Bone marrow (tissue), 2 donors: ENCODE measurements around the gene SLC30A2.

ENCODE experiments used
- DNase-seq, 2 donors: peaks; one replicate each; lab custom pipeline; 2025; lab: John Stamatoyannopoulos, UW

The SLC30A2 gene

DNA sequence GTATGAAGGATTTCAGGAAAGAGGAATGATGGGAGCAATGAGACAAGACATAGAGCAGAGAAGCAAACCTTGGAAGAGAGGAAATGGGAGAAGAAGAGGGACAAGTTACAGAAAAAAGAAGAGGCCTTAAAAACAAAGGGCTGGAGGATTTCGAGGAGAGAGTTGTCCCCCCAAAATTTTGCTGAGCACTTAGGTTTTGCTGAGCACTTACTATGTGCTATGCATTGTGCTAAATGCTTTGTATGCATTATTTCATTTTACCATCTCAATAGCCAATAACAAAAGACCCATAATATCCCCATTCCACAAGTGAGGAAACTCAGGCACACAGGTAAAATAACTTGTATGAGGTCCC, 24.0 kb upstream of the SLC30A2 start:
- DNase-seq, result no peak

DNA sequence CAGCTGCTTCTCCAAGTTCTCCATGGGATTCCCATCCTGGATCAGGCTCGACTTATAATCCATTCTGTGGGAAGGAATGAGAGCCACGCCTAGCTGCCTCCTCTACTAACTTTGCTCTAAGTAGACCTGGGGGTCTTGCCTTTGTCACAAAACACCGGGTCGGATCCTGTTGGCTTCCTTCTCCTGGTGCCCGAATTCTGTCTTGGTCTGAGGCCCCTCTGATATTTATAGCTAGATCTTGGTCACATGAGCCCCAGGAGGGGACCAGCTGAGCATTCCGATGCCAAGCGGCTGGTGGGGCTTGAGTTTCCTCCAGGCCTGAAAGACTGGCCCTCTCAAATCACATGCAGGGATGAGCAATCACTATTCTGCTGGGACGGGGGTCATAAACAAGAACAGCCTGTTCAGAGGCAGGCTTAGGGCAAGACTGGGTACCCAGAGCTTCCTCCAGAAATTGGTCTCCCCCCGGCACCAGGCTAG, 21.6 kb upstream of the SLC30A2 start, which contains the start of gene TRIM63:
TRIM63 (minus strand) TSS at position 199 of the 480 bp plus-strand sequence; CDS start at position 63, 136 bp downstream.
- no peak for DNase-seq

DNA sequence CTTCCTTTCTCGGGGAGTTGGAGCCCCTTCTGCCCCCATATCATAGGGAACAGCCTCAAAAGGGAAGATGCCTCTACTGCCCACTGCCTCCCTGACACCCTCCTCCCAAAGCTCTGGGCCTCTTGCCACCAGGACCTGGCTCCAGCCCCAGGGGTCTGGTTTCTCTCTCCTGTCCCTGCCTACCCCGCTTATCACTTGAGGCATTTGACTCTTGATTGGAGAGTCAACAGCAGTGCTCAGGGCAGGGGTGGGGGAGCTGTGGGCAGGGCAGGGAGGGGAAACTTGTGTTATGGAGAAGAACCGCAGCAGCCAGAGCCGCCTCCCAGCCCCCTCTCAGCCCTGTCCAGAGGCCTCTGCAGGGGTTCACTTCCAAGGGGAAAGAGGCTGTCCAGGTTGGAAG, 20.9 kb upstream of the SLC30A2 start:
- DNase-seq, result no peak

DNA sequence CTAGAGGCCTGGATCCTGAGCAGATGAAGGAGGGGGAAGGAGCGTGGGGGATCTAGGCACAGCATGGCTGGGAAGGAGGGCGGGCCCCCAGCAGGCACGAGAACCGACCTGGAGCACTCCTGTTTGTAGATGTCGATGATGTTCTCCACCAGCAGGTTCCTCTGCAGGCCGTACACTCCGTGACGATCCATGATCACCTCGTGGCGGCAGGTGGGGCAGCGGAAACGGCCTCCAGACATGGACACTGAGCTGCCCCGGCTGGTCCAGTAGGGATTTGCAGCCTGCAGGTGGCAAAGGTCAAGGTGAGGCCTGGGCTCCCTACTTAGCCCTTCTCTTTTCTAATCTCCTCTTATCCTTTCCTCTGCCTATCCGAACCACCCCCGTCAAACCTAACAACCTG, 20.2 kb upstream of the SLC30A2 start:
- DNase-seq, result no peak

DNA sequence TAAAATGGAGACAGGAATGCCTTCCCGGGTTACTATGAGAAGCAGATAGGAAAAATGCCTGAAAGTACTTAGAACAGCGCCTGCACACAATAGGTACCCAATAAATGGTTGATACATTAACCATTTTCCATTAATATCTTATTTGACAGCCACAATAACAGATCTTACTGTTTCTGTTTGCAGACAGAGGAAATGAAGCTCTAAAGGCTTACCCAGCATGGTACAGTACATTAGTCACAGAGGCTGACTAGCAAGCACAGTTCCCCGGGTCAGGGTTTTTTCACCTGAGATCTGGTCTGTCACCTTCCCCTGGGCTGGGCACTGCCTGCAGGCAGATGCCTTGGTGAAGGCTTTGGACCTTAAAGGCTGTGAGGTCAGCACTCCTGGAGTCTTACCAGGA, 18.6 kb upstream of the SLC30A2 start:
- DNase-seq, result no peak

DNA sequence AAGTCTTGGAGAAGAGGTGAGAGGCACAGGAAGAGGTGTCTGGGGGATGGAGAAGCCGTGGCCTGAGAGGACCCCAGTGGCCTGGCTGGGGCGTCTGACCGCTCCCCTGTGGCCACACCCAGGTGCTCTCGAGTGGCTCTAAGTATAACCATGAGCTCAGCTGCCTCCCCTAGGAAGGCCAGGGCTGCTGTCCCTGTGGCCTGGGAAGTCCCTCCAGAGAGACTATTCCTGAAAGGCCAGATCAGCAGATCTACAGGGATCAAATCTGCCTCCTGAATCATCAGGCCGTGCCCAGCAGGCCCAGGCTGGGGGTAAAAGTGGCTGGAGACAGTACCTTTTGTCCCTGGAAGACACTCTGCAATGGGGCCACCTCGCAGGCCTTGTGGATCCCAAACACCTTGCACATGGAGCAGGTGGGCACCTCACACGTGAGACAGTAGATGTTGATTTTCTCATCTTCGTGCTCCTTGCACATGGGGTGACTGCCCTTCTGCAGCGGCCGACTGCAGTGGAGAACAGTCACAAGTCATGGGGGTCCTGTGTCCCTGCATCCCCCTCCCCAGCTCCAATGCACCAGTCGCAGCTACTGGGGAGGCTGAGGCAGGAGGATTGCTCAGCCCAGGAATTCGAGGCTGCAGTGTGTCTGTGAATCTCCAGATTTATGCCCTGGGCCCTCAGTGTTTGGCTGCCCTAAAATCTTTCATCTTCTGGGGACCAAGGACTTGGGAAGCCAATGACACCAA, 15.1 kb upstream of the SLC30A2 start:
- DNase-seq, result no peak

DNA sequence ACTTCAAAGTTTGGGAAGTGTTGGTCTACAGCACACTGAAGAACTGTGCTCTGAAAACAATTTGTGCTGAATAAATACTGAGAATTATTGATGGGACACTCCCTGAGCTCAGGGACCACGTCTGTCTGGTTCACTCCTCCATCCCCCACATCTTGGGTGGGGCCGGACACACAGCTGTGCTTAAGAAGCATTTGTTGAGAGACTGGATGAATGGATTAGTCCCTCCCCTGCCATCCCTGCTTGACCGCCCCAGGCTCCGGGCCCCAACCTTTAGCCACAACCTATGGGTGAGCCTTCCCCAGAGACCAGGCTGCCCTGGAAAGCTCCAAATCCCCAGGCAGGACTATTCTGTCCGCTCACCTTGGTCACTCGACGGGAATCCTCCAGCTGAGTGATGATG, 14.0 kb upstream of the SLC30A2 start:
- DNase-seq, result no peak

DNA sequence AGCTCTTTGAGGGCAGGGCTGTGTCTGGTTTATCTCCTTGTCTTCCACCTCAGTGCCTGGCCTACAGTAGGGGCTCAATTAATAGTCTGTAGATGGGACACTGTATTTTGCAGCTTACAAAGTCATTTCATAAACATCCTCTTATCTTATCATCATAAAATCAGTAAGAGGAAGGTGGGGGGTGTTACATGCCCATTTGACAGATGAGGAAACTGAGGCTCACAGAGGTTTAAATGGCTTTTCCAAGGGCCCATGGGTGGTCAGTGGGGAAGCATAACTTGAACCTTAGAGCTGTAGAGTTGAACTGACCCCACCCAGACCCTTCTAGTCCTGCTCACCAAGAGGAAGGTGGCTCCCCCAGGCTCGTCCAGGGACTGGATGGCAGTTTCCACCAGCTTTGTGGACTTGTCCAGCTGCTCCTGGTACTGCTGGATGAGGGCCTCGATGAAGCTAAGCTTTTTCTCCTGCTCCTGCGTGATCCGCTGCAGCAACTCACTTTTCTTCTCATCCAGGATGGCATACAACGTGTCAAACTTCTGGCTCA, 12.2 kb upstream of the SLC30A2 start:
- DNase-seq, result no peak

DNA sequence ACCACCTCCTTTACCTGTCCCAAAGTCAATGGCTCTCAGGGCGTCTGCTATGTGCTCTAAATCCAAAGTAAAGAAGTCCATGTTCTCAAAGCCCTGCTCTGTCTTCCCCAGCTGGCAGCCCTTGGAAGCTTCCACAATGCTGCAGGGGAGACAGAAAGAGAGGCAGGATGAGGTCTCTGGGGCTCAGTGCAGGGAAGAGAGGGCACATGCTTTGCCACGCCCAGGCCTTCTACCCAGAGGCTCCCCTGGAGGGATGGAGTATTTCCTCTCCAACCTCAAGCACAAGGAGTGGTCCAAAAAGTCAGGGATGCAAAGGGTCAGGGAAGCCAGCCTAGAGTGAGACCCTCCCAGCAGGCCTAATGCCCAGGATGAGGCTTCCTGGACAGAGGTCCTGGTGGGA, 11.3 kb upstream of the SLC30A2 start:
- DNase-seq, result no peak

DNA sequence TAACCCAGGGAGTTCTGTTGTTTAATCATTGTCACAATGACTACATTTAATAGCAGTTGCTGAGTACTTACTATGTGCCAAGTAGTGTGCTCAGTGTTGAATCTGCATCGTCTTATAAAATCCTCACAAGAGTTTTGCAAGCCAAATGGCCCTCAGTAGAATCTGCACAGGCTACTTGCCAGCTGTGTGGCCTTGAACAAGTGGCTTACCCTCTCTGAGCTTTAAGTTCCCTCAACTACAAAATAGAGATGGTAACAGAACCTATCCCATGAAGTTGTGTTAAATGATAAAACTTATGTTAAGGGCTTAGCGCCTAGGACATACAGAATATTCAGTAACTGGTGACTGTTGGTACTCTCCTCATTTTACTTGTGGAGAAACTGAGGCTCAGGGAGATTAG, 9.1 kb upstream of the SLC30A2 start:
- no peak for DNase-seq

DNA sequence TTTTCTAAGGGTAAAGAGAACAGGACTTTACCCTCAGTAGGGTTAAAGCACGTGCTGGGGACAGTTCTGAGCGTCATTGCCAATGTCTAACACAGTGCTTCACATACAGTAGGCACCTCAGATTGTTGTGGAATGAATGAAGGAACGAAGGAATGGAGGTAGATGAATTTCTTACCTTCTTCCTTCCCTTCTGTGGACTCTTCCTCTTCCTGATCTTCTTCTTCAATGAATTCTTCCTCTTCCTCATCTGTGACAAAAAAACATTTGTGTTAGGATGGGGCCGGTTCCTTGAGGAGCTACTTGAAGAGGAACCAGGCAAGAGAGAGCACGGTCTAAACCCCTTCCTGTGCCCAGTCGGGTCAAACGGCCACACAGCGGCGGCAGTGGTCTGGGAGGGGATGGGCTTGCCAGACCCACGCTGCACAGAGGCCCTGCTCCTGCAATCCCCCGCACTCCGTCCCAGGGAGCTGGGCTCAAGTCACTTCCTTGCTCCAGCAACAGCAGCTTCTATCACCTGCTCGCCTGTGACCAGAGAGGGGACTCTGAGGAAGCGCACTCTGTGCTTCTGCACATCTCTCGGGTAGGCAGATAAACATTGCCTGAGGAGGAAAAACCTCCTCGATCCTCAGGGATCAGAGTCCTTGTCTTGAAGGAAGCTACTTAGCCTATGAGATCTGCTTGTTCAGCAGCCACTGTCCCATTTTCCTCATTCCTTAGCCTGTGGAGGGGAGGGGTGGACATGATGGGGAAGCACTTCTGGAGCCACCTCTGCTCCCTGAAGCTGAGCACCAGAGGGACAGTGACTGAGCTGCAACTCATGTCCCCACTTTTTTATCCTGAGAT, 8.0 kb upstream of the SLC30A2 start:
- no peak for DNase-seq

DNA sequence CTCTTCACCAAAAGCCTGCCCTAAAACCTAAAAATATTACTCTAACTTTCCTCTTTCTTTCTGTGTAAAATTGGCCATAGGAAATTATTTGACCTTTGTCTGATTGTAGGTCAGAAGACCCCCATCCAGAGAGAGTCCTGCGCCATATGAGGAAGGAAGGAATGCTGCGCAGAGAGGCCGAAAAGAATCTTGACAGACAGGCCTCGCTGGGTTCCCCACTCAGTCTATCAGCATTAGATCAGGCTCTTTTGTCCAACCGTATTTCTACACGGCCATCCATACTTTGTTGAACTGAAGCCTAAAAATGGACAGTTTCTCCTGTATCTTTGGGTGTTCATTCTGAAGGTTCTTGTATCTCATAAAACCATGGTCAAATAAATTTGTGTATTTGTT, 4.3 kb upstream of the SLC30A2 start:
- DNase-seq, result no peak

DNA sequence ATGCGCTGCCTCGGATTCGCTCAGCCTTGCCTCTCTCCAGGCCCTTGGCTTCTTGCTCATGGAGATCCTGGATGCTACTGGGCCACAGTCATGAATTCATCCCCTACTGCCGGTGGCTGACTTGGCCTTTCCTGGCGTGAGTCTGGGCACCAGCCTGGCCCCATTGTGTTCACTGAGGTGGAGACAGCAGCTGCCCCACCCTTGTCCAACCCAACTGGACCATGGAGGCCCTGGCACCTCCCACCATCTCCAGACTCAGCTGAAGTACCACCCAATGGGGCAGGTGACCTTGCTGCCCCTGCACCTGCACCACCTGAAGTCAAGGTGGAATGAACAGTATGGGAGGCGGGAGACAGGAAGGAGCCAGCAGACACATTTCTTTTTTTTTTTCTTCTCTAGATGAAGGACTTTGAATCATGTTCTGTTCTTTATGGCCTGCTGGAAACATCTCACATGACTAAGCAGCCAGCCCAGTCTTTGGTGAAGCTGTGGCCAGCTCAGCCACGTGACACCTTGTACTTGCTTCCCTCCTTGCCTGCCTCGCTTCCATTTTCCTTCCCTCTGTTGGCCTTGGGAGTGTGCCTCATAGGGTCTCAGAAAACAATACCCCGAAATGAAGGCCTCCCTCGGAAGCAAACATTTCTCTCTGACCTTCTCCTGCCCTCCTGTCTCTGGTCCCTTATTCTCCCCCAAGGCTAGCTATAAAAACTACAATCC, 3.8 kb upstream of the SLC30A2 start:
- DNase-seq, result no peak

DNA sequence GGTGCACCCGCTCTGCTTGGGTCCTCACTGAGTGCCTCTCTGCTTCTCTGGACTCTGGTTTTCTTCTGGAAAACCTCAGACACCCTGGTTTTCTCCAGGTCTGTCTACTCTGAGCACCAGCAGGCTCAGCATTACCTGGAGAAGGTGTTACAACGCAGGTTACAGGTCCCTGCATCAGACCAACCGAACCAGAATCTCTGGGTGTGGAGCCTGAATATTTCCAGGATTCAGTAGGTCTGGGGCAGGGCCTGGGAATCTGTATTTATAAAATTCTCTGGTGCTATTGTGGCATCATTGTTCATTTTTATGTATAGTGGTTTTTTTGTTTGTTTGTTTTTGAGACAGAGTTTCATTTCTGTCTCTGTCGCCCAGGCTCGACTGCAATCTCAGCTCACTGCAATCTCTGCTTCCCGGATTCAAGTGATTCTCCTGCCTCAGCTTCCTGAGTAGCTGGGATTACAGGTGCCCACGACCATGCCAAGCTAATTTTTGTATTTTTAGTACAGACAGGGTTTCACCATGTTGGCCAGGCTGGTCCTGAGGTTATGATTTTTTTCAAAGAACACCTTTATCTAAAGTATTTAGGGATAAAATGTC, 1.5 kb upstream of the SLC30A2 start:
- DNase-seq, result no peak

DNA sequence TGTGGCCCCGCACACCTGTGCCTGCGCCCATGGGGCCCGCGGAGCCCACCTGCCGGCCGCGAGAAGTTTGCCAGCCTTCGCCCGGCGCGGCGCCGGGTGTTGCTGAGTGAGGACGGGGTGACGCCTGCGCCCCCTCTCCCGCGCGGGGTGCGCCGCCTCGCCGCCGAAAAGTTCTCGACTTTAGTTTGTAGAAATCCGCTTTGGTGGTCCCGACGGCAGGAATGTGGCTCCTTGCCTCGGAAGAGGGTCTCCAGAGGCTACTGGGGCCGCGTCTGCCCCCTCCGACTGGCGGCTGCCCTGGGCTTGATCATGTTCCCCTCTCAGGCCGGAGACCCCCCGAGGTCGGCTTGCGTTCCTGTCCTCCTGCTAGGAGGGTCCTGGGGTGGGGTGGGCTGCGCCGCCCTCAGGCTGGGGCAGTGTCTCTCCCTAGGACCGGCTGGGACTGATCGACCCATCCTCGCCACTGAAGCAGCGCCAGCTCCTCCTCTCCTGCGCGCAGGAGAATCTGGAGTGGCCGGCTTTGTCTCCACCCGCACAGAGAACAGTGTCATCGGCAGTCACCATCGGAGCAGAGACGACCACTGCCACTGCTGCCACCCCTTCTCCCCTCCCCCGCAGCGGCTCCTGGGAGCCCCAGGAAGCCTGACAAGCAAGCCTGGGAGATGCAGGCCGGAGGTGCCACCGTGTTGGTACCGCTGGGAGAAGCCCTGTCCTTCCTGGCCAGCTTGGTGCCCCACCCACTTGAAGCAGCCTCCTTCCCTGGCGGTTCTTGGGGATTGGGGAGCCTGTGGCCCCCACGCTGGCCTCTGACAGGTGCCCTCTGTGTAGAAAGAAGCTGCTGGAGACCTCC, 553 bp upstream of the SLC30A2 start:
- DNase-seq, result no peak

DNA sequence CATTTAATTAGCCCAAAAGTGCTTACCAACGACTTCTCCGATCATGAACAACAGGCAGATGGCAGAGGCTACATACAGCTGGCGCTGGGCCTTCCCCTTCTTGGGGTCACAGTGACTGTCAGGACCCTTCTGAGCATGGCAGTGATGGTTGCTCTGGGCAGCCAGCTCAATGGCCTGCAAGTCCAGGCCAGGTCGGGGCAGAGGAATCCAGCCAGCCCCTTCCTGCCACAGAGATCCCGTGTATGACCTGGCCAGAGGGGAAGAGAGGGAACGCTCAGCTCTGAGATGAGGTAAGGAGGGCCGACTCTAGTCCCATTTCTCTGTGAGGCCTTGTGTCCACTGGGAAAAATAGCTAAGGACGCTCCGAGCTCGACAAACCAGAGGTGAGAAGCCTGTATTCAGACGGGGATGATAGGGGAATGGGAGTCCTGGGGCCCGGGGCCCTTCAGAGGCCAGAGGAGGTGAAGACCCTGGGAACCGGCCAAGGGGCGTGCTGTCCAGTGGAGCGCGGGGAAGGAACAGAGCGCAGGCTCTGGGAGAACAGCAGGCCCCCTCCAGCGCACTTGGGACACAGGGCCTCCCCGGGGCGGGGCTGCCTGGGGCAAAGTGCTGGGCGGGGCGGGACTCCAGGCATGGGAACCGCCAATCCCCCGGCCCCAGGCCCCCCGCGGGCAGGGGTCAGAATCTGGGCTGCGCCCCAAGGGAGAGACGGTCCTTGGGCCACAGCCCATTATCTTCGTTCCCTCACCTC, 772 bp downstream of the SLC30A2 start:
- no peak for DNase-seq

DNA sequence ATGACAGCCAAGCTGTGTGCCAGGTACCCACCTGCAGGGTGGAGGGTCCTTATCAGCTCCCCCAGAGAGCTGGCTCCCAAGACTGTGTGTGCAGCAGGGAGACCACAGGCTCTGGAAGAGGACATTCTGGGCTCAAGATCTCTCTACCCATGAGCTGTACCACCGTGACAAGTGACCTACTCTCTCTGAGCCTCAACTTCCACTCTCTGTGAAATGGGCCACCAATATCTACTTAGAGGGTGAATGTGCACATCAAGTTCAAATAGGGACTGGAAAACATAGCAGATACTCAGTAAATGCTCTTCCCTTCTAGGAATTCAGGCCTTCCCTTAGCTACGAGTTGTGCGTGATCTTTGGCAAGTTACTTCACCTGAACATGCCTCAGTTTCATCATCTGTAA, 1.5 kb downstream of the SLC30A2 start:
- DNase-seq, result no peak

DNA sequence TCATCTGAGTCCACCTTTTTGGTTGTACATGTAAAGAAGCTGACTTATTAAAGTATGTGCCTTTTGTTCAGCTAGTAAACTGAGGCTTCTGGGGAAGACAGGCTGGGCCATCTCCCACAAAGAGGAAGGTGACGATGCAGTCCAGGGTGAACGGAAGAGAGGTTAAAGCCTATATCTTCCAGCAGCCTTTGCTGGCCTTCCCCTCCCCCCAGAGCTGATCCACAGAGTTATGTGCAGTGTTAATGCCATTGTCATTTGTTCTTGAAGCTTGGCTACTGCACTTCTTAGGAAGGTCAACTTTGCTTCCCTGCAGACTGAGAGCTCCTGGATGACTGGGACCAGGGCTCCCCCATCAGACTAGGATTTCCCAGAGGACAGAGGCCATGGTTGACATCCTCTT, 2.2 kb downstream of the SLC30A2 start:
- no peak for DNase-seq

DNA sequence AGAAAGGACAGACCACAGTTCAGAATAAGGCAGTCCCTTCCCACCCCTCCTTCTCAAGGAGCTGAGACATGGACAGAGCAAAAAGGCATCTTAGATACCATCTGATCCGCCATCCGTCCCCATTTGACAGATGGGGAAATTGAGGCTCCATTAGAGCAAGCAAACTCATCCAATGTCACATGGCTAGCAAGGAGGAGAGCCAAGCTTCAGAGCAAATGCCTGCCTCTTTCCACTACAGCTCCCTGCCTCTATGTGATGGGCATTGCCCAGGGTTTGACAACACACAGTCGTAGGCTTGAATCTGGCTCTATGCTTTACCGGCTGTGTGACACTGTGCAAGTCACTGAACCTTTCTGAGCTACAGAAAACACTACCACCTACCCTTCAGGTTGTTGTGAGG, 3.9 kb downstream of the SLC30A2 start:
- DNase-seq, result no peak

DNA sequence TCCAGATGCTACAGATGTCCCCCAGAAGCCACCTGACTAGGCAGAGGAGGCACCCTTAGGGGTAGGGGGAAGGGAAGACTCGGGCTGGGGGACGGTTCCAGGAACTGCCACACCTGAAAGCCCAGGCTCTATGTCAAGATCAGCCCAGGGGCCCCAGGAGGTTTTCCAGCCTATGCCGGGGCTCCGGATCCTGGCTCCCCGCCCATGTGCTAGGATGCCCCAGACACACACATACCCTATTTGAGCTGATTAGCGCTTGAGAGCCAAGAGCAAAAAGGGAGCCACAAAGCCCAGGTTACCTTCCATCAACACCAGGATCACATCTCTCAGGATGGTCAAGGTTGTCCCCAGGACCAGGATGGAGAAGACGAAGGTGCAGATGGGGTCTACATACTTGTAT, 4.5 kb downstream of the SLC30A2 start:
- DNase-seq, result no peak
